ENCODE results near the gene CEP128.

Gene CEP128

GRCh38 chr14:80587096-80587724 is 354.3 kb downstream of the CEP128 start:
- peak; percentile 17 for DNase-seq

GRCh38 chr14:80586131-80586530 is 355.4 kb downstream of the CEP128 start:
- DNase-seq: no peak

GRCh38 chr14:80585506-80585835 is 356.1 kb downstream of the CEP128 start:
- DNase-seq: no peak

GRCh38 chr14:80584744-80585505 is 356.6 kb downstream of the CEP128 start:
- DNase-seq: peak; percentile 59

- DNase-seq: no peak
Observed at GRCh38 chr14:80577599-80577998, 363.9 kb downstream of the CEP128 start.

- DNase-seq: no peak
Observed at GRCh38 chr14:80576401-80576800, 365.1 kb downstream of the CEP128 start.

- DNase-seq: no peak
Observed at GRCh38 chr14:80575763-80576162, 365.8 kb downstream of the CEP128 start.

GRCh38 chr14:80572666-80573065 is 368.9 kb downstream of the CEP128 start:
- no peak for DNase-seq

- DNase-seq: no peak
Observed at GRCh38 chr14:80570930-80571298, 370.6 kb downstream of the CEP128 start.

GRCh38 chr14:80567905-80568536 is 373.5 kb downstream of the CEP128 start:
- no peak for DNase-seq

GRCh38 chr14:80565001-80565400 is 376.5 kb downstream of the CEP128 start:
- DNase-seq: no peak

- no peak for DNase-seq
Observed at GRCh38 chr14:80564051-80564450, 377.5 kb downstream of the CEP128 start.

- DNase-seq: no peak
Observed at GRCh38 chr14:80560800-80561657, 380.5 kb downstream of the CEP128 start.

- no peak for DNase-seq
Observed at GRCh38 chr14:80554139-80554538, 387.4 kb downstream of the CEP128 start.

- no peak for DNase-seq
Observed at GRCh38 chr14:80549141-80549540, 392.4 kb downstream of the CEP128 start.

- no peak for DNase-seq
Observed at GRCh38 chr14:80545935-80546854, 395.3 kb downstream of the CEP128 start.

GRCh38 chr14:80544366-80544765 is 397.2 kb downstream of the CEP128 start:
- no peak for DNase-seq

- DNase-seq: no peak
Observed at GRCh38 chr14:80543211-80543610, 398.3 kb downstream of the CEP128 start.

- no peak for DNase-seq
Observed at GRCh38 chr14:80538633-80539375, 402.7 kb downstream of the CEP128 start.

- DNase-seq: no peak
Observed at GRCh38 chr14:80537626-80538025, 403.9 kb downstream of the CEP128 start.

GRCh38 chr14:80536456-80536855 is 405.1 kb downstream of the CEP128 start:
- no peak for DNase-seq

Data from NCI-H146 (cell line).